AG04450 (cell line): Measurements from ENCODE around the gene ATAD3A. TPM values are rescaled to one million over a fixed set of nuclear protein-coding genes. Genes with fewer than 3 reads are reported as not detected.

Experiments used
- CTCF ChIA-PET: fragments of 300-600, 350-600 bp; formaldehyde crosslinking; extraction: SDS; loops from one replicate; lab custom pipeline; 2022; ENCODE audit warnings: antibody characterized with exemption, inconsistent platforms; lab: Charles Lee
- POLR2A ChIA-PET: fragments of 350-600 bp; formaldehyde crosslinking; extraction: SDS; loops from one replicate; lab custom pipeline; 2021; ENCODE audit warnings: antibody characterized with exemption, inconsistent platforms; lab: Yijun Ruan, JAX
- DNase-seq: peaks from one replicate; pipeline ENCODE4 v3.0.0-alpha.2; 2011; ENCODE audit warnings: low read depth, low spot score
- H3K27ac ChIP-seq: one replicate; pipeline ENCODE4 v1.5.1; 2012; ENCODE audit warnings: low read depth, low read length, control low read depth
- H3K27me3 ChIP-seq: one replicate; pipeline ENCODE4 v1.6.0; 2012; ENCODE audit warnings: low read length; ENCODE audit not compliant: control insufficient read depth, insufficient read depth
- H3K4me3 ChIP-seq: 2 replicates; pipeline ENCODE4 v1.5.1; 2011; ENCODE audit warnings: mild to moderate bottlenecking, low read depth, low read length, control low read depth
- H3K9me3 ChIP-seq: 2 replicates; pipeline ENCODE4 v1.5.1; 2012; ENCODE audit warnings: low read length; ENCODE audit not compliant: control insufficient read depth, insufficient read depth
- polyA plus RNA-seq: library from polyadenylated mRNA; depleted of rRNA; stranded (reverse); fragments of >200 nt; gene quantifications from 2 replicates; pipeline ENCODE4 v1.2.3, GENCODE V29; 2011
- TF ChIP-seq, protein P1 (sequence below): IDR thresholded peaks from 2 replicates; pipeline ENCODE4 v1.5.1; 2011; ENCODE audit warnings: low read depth, low read length, control low read depth, inconsistent platforms

ATAD3A gene
- polyA plus RNA-seq, 1 experiment: 8.5 TPM

DNA sequence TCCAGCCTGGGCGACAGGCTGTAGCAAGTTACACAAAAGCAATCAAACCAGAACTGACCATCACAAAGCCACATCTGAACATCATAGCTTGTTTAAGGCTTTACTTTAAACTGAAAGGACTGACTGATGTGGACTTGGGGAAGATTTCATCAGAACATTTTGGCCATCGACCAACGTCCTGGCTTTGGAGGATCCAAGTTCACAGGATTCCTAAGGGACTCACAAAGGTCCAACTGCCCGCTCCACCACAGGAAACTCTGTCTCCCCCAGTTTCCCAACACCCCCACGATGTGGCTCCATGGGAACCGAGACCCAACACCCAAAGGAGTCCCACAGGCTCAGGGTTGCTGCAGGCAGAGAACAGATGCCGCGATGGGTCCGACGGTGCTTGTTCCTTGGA, 53.4 kb downstream of the ATAD3A start:
- no peaks in the 10 kb centered on the region for H3K27me3 ChIP-seq
- TF ChIP-seq, protein P1, sequence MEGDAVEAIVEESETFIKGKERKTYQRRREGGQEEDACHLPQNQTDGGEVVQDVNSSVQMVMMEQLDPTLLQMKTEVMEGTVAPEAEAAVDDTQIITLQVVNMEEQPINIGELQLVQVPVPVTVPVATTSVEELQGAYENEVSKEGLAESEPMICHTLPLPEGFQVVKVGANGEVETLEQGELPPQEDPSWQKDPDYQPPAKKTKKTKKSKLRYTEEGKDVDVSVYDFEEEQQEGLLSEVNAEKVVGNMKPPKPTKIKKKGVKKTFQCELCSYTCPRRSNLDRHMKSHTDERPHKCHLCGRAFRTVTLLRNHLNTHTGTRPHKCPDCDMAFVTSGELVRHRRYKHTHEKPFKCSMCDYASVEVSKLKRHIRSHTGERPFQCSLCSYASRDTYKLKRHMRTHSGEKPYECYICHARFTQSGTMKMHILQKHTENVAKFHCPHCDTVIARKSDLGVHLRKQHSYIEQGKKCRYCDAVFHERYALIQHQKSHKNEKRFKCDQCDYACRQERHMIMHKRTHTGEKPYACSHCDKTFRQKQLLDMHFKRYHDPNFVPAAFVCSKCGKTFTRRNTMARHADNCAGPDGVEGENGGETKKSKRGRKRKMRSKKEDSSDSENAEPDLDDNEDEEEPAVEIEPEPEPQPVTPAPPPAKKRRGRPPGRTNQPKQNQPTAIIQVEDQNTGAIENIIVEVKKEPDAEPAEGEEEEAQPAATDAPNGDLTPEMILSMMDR: no peak
- ChIA-PET CTCF (no interaction called here), POLR2A (no interaction called here)
- H3K27ac ChIP-seq: no peak overlapping the region
- H3K4me3 ChIP-seq: no peak overlapping the region
- no peaks in the 10 kb centered on the region for H3K9me3 ChIP-seq
- no peak for DNase-seq

DNA sequence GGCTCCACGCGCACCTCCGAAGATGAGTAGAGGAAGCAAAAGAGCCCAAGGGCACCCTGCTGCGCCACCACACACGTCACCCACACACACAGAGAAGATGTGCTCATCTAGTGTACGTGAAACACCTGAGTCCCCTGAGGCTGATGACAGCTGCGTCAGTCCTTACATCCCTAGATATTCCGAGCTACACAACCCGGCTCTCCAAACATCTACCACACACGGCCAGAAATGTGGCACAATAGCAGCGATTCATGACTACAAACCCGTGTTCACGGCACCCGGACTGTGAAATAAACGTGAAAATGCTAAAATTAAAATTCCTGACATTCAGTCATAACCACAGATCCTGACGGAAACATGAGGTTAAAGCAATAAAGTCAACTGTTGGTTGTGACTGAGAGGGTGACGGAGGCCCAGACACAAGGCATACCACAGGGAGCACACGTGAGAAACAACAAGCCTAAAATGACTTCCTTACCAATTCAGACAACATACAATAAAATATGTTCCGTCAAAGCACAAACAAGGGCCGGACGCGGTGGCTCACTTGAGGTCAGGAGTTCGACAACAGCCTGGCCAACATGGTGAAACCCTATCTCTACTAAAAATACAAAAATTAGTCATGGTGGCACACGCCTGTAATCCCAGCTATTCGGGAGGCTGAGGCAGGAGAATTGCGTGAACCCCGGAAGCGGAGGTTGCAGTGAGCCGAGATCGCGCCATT, 55.4 kb downstream of the ATAD3A start:
- Histone ChIP-seq H3K4me3 (no peak overlapping the region), H3K27me3 (no peaks in the 10 kb centered on the region), H3K27ac (no peak overlapping the region), H3K9me3 (no peaks in the 10 kb centered on the region)
- DNase-seq: no peak
- ChIA-PET CTCF (no interaction called here), POLR2A (no interaction called here)
- TF ChIP-seq, protein P1: no peak

DNA sequence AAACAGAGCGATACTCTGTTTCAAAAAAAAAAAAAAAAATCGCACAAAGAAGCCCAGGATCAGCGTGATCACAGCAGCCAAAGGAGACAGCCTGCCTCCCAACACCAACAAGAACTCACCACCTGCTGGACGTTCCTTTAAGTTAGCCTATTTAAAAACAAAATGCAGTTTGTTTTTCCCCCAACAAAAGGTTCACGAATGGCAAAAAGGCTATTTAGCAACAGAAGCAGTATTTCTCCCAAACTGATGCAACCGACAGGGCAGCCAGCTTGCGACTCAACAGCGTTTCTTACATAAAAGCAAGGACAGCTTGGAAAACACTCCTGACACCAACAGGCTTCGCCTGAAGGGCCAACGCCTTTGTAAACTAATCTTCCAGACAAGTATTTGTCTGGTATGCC, 55.9 kb downstream of the ATAD3A start:
- ChIA-PET POLR2A (no interaction called here), CTCF (no interaction called here)
- Histone ChIP-seq H3K27ac (no peak overlapping the region), H3K9me3 (no peaks in the 10 kb centered on the region), H3K27me3 (no peaks in the 10 kb centered on the region), H3K4me3 (no peak overlapping the region)
- TF ChIP-seq, protein P1: no peak
- no peak for DNase-seq

DNA sequence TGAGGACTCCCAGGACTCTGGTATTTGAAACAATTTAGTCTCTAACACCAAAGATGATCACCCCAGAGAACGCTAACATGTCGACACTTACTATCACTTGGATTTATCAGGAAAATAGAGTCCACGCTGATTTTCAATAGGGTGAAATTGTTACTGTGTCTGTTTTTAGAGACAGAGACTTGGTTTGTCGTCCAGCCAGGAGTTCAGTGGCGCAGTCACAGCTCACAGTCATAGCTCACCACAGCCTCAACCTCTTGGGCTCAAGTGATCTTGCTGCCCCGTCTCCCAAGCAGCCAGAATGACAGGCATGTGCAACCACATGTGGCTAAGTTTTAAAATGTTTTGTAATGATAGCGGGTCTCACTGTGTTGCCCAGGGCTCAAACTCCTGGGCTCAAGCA, 57.4 kb downstream of the ATAD3A start:
- CTCF ChIA-PET: no interaction called here
- H3K27me3 ChIP-seq: no peaks in the 10 kb centered on the region
- POLR2A ChIA-PET: no interaction called here
- no peak for DNase-seq
- H3K27ac ChIP-seq: no peak overlapping the region
- TF ChIP-seq, protein P1: no peak
- H3K9me3 ChIP-seq: no peaks in the 10 kb centered on the region
- no peak overlapping the region for H3K4me3 ChIP-seq

DNA sequence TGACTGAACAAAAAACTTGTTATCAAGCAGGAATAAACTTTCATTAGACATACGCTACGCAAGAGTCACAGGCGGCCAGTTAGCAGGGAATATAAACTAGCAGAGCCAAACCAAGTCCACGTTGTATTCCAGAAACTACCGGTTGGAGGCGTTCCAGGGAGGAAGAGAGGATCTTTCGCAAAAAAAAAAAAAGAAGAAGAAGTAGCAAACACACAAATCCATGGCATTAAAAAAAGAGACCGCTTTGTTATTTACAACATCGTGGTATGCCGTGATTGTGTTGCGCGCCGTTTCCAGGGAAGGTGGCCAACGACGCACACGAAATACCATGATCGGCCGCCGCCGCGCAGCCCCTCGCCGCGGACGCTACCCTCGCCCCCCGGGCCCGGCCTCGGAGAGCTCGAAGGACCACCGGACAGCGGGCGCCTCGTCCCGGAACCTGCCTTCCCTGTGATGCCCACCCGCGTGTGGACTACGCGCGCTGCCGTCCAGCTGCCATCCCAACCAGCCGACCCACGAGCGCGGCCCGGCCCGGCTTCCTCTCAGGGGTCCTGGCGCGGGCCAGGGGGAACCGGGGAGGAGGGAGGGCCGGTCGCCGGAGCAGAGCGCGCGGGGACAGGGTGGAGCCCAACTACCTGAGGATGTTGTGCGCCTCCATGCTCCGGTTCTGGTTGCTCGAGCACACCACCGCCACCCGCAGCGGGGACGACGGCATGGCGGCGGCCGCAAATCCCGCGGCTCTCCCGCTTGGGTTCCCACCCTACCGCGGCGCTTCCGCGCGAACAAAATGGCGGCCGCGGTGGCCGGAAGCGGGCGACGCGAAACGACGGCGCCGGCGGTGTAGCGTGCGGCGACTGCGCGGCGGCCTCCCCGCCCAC, 62.1 kb downstream of the ATAD3A start:
- CTCF ChIA-PET: interaction anchor here (0.6 kb wide), 1 partner anchor 40 kb away, joined by 3 read pairs; no protein-coding TSS in a partner anchor
- H3K27me3 ChIP-seq: peaks cover 3% of the 10 kb centered on the region
- DNase-seq: no peak
- peak overlapping the region; percentile 97 for H3K4me3 ChIP-seq
- POLR2A ChIA-PET: no interaction called here
- TF ChIP-seq, protein P1: peak; percentile 16; the same call in 1 of the 2 replicates
- H3K27ac ChIP-seq: peak overlapping the region; percentile 82
- no peaks in the 10 kb centered on the region; the same call in 1 of the 2 replicates for H3K9me3 ChIP-seq
